ENCODE data around the gene FKRP.

Gene FKRP

GRCh38 chr19:46732966-46733689, 12.7 kb upstream of the FKRP start:
- TF ChIP-seq GATA2 (IDR thresholded peaks at IDR 0.05; ENCODE audit: low read depth, low read length) (no peak), GATA3 (IDR thresholded peaks at IDR 0.05; ENCODE audit: low read depth, low read length) (no peak)

GRCh38 chr19:46733690-46734292, 12.1 kb upstream of the FKRP start:
- TF ChIP-seq GATA2 (IDR thresholded peaks at IDR 0.05; ENCODE audit: low read depth, low read length) (no peak), GATA3 (IDR thresholded peaks at IDR 0.05; ENCODE audit: low read depth, low read length) (no peak)

GRCh38 chr19:46736531-46737297, 9.1 kb upstream of the FKRP start:
- TF ChIP-seq GATA2 (IDR thresholded peaks at IDR 0.05; ENCODE audit: low read depth, low read length) (no peak), GATA3 (IDR thresholded peaks at IDR 0.05; ENCODE audit: low read depth, low read length) (no peak)

- TF ChIP-seq GATA3 (IDR thresholded peaks at IDR 0.05; ENCODE audit: low read depth, low read length) (no peak), GATA2 (IDR thresholded peaks at IDR 0.05; ENCODE audit: low read depth, low read length) (no peak)
Observed at GRCh38 chr19:46737298-46737654, 8.6 kb upstream of the FKRP start.

- TF ChIP-seq GATA3 (IDR thresholded peaks at IDR 0.05; ENCODE audit: low read depth, low read length), result no peak
- no peak for TF ChIP-seq GATA2 (IDR thresholded peaks at IDR 0.05; ENCODE audit: low read depth, low read length)
Observed at GRCh38 chr19:46737761-46738171, 8.1 kb upstream of the FKRP start.

- TF ChIP-seq GATA3 (IDR thresholded peaks at IDR 0.05; ENCODE audit: low read depth, low read length) (no peak), GATA2 (IDR thresholded peaks at IDR 0.05; ENCODE audit: low read depth, low read length) (no peak)
Observed at GRCh38 chr19:46739290-46739771, 6.5 kb upstream of the FKRP start.

- no peak for TF ChIP-seq GATA2 (IDR thresholded peaks at IDR 0.05; ENCODE audit: low read depth, low read length)
- no peak for TF ChIP-seq GATA3 (IDR thresholded peaks at IDR 0.05; ENCODE audit: low read depth, low read length)
Observed at GRCh38 chr19:46741447-46741846, 4.4 kb upstream of the FKRP start.

- no peak for TF ChIP-seq GATA3 (IDR thresholded peaks at IDR 0.05; ENCODE audit: low read depth, low read length)
- no peak for TF ChIP-seq GATA2 (IDR thresholded peaks at IDR 0.05; ENCODE audit: low read depth, low read length)
Observed at GRCh38 chr19:46742926-46743480, 2.9 kb upstream of the FKRP start.

- no peak for TF ChIP-seq GATA3 (IDR thresholded peaks at IDR 0.05; ENCODE audit: low read depth, low read length)
- no peak for TF ChIP-seq GATA2 (IDR thresholded peaks at IDR 0.05; ENCODE audit: low read depth, low read length)
Observed at GRCh38 chr19:46744005-46744691, 1.7 kb upstream of the FKRP start.

- TF ChIP-seq GATA2 (IDR thresholded peaks at IDR 0.05; ENCODE audit: low read depth, low read length) (no peak), GATA3 (IDR thresholded peaks at IDR 0.05; ENCODE audit: low read depth, low read length) (no peak)
Observed at GRCh38 chr19:46745030-46745429, 827 bp upstream of the FKRP start.

- TF ChIP-seq GATA3 (IDR thresholded peaks at IDR 0.05; ENCODE audit: low read depth, low read length) (no peak), GATA2 (IDR thresholded peaks at IDR 0.05; ENCODE audit: low read depth, low read length) (no peak)
Observed at GRCh38 chr19:46746281-46747057, 612 bp downstream of the FKRP start, which contains the start of gene STRN4. Gene STRN4 (minus strand): TSS chr19:46746450. CDS start chr19:46746430, 20 bp downstream.

- no peak for TF ChIP-seq GATA3 (IDR thresholded peaks at IDR 0.05; ENCODE audit: low read depth, low read length)
- no peak for TF ChIP-seq GATA2 (IDR thresholded peaks at IDR 0.05; ENCODE audit: low read depth, low read length)
Observed at GRCh38 chr19:46748325-46749109, 2.7 kb downstream of the FKRP start.
